KOPT-K1 (cell line): Measurements from ENCODE around the gene STIM1.
"Not testable (repeated sequence)": the region's sequence is repeated elsewhere in the genome, so short reads cannot be mapped to it uniquely, and the experiment has no call there.

Experiments
- H3K27ac ChIP-seq: fragments of 200-600 bp; sonication (generic); 2 replicates; pipeline ENCODE4 v1.5.1; 2016; ENCODE audit warnings: antibody characterized with exemption, mild to moderate bottlenecking, low read depth, low read length; ENCODE audit not compliant: poor library complexity, severe bottlenecking
- H3K36me3 ChIP-seq: fragments of 200-600 bp; sonication (generic); 2 replicates; pipeline ENCODE4 v1.5.1; 2017; ENCODE audit warnings: antibody characterized with exemption, mild to moderate bottlenecking, low read length, moderate library complexity; ENCODE audit not compliant: insufficient read depth
- H3K9me3 ChIP-seq: fragments of 200-600 bp; sonication (generic); 2 replicates; pipeline ENCODE4 v1.5.1; 2017; ENCODE audit warnings: antibody characterized with exemption, low read length, mild to moderate bottlenecking; ENCODE audit not compliant: insufficient read depth, poor library complexity, severe bottlenecking

The STIM1 gene

DNA sequence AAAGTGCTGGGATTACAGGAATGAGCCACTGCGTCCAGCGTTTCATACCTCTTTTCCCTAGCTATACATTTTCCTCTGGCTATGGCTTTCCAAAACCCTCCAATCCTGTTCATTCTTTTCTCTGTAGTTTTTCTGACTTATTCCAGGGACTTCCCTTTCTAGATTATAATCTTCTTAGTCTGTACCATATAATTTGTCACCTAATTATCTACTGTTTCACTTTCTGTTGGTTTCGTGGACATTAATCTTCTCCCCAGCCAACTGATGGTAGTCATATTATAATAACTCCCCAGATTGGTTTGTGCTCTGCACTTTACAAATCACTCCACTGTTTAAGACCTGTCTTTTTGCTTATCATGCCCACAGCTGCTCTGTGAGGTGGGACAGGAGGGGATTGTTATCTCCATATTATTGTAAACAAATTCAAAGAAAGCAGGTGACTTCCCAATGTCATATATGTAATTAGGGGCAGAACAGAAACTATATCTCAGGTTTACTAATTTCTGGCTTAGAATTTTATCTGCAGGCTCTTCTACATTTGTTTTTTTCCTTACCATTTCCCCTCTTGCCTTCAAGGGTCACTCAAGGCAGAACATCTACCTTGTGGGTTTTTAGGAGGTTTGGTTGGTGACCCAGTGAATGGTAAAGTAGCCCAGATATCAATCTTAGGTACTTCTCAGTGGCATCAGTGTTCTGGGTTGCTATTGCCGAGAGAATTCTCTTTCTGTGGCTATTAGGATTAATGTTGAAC is 23.9 kb downstream of the STIM1 start:
- no peaks in the 10 kb centered on the region for H3K36me3 ChIP-seq
- H3K27ac ChIP-seq: no peak overlapping the region
- H3K9me3 ChIP-seq: no peaks in the 10 kb centered on the region

DNA sequence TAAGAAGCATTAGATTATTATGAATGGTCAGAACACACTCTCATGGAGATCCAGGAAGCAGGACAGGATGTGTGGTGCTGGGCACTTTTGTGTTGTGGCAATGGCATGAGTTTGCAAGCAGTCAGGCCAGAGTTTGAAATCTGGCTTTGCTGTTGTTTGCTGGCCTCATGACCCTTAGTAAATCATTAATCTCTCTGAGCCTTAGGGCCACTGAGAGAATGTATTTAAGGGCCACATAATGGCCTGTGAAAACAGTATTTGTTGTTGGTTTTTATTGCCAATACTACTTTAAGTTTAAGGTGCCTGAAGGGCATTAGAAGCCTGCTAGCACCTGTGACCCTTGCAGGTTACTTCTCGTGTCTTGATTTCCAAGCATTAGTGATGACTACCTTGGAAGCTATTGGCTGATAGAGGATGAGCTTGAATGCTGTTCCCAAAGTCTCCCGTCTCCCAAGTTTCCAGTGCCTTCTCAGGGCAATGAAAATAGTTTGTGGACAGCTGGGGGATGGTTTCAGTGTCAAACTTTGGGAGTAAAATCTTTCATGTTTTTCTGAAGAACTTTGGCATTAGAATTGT is 24.6 kb downstream of the STIM1 start:
- no peak overlapping the region for H3K27ac ChIP-seq
- no peaks in the 10 kb centered on the region for H3K36me3 ChIP-seq
- H3K9me3 ChIP-seq: no peaks in the 10 kb centered on the region

DNA sequence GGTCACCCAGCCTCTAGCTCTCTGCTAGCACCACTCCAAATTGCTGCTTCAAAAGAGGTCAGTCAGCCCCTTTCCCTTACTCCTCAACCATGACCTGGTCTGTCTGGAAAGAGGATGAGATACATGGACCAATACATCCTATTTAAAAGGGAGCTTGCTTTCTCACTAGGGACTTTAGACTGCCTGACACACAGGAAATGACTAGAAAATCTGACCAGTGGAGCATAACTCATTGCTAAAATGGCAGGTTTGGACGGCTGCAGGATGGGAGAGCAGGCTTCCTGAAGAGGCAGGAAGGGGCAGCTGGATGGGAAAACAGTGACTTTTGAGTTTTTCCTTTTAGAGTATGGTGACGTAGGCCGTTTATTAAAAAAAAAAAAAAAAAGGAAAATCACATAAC is 25.3 kb downstream of the STIM1 start:
- Histone ChIP-seq H3K36me3 (no peaks in the 10 kb centered on the region), H3K9me3 (no peaks in the 10 kb centered on the region), H3K27ac (no peak overlapping the region)

DNA sequence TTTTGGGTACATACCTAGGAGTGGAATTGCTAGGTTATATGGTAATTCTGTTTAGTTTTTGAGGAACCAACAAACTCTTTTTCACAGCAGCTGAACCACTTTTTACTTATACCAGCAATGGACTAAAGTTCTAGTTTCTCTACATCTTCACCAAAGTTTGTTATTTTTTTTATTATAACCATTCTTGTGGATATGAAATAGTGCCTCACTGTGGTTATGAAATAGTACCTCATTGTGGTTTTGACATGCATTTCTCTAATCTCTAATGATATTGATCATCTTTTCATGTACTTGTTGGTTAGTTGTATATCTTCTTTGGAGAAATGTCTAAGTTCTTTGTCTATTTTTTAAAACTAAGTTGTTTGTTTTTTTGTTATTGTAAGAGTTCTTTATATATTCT is 27.2 kb downstream of the STIM1 start:
- Histone ChIP-seq H3K9me3 (no peaks in the 10 kb centered on the region), H3K27ac (no peak overlapping the region), H3K36me3 (no peaks in the 10 kb centered on the region)

DNA sequence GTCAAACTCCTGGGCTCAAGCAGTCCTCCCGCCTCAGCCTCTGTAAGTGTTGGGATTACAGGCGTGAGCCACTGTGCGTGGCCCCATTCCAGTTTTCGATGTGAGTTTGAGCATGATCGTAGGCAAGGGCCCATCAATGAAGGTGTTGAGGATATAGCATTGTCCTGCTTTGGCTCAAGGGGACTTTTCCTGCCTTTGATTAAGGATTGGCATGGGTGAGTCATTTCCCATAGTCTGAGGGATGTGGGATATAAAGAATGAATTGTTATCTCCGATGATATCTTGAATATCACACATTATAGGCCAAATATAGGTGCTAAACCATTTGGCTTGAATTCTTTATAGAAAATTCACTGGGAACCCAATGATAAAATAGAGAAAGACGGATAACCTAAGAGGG is 30.4 kb downstream of the STIM1 start:
- Histone ChIP-seq H3K9me3 (no peaks in the 10 kb centered on the region), H3K36me3 (no peaks in the 10 kb centered on the region), H3K27ac (no peak overlapping the region)

DNA sequence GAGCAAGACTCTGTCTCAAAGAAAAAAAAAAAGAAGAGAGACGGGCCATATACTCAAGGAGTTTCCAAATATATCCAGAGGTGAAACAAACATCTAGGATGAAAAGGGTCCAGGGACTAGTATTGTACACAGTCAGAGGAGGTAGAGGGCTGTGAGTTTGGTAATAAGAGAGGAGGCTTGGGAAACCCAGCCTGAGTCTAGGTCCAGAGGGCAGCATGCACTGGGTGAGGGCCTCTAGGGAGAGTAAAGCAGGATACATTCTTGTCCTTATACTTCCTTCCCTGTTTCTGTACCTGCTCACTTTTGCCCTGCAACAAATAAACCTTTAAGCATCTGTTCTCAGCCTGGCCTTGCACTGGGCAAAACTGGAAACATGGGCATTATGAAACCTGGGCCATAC is 31.5 kb downstream of the STIM1 start:
- H3K27ac ChIP-seq: no peak overlapping the region
- no peaks in the 10 kb centered on the region for H3K9me3 ChIP-seq
- no peaks in the 10 kb centered on the region for H3K36me3 ChIP-seq

DNA sequence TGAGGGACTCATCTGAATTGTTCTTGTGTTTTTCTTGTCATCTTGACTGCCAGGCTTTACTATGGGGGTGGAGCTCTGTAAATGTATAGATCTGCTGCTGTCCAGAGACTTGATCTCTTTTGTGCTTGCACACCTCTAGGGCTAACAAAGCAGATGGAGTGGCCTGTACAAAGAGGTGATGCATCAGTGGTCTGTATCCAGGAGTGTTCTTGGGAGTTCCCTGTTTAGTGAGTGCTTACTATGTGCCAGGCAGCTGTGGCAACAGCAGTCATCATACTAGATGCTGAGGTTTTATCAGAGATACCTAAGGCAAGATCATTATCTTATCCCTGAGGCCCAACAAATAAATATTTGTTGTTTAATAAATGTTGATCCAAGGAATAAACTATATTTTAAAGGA is 33.4 kb downstream of the STIM1 start:
- Histone ChIP-seq H3K27ac (no peak overlapping the region), H3K9me3 (no peaks in the 10 kb centered on the region), H3K36me3 (no peaks in the 10 kb centered on the region)

DNA sequence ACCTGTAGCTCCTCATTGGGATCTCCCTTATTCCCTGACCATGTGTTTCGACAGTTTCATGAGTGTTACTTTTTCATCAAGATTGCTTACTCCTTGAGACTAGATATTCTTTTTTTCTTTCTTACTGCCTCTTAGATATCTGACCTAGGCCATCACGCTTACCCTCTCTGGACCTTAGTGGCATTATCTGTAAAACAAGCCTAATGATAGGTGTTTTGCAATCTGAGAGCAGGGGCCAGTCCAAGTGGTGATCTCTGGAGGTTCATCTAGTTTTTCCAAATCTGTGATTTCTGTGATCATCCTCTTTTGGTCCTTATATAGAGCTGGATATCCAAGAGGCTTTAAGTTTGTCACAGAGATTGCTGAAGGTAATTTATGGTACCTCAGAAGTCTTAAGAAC is 34.5 kb downstream of the STIM1 start:
- no peaks in the 10 kb centered on the region for H3K9me3 ChIP-seq
- no peaks in the 10 kb centered on the region for H3K36me3 ChIP-seq
- H3K27ac ChIP-seq: no peak overlapping the region

DNA sequence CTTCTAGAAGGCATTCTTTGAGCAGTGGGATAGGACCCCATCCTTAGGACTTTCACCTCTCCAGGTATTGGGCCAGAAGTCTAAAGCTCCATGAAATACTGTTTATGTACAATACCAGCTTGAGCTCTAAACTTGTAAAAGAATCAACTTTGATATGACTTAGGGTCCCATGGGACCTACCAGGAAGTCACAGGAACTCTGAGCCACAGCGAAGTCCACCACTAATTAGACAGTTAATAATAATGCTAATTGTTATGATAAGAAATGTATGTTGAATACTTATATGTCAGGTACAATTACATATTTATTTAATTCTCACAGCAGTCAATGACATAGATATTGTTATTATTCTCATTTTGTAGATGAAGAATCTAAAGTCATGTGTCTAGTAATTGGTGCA is 35.3 kb downstream of the STIM1 start:
- no peak overlapping the region for H3K27ac ChIP-seq
- no peaks in the 10 kb centered on the region for H3K36me3 ChIP-seq
- no peaks in the 10 kb centered on the region for H3K9me3 ChIP-seq

DNA sequence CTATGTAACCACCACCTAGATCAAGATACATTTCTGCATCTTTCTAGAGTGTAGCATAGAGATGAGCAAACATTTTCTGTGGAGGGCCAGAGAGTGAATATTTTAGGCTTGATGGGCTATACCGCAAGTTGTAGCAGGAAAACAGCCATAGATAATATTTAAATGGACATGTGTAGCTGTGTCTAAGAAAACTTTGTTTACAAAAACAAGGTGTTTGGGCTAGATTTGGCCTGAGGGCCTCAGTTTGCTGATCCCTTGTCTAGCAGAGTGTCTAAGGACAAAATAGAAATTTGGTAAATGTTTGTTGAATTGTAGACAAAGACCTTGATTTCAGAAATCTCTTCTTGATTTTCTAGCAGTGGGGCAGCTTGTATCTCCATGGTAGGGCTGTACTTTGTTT is 36.3 kb downstream of the STIM1 start:
- Histone ChIP-seq H3K36me3 (no peaks in the 10 kb centered on the region), H3K9me3 (no peaks in the 10 kb centered on the region), H3K27ac (no peak overlapping the region)

DNA sequence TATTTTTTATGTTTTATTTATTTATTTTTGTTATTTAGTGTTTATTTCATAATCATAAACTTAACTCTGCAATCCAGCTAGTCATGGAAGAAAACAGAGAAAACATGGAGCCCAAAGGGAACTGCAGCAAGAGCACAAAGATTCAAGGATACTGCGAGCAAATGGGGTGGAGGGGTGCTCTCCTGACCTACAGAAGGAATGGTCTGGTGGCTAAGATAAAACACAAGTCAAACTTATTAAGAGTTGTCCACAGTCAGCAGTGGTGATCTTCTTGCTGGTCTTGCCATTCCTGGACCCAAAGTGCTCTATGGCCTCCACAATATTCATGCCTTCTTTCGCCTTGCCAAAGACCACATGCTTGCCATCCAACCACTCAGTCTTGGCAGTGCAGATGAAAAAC is 36.7 kb downstream of the STIM1 start:
- no peaks in the 10 kb centered on the region for H3K9me3 ChIP-seq
- H3K27ac ChIP-seq: peak overlapping the region; percentile 29
- H3K36me3 ChIP-seq: no peaks in the 10 kb centered on the region

DNA sequence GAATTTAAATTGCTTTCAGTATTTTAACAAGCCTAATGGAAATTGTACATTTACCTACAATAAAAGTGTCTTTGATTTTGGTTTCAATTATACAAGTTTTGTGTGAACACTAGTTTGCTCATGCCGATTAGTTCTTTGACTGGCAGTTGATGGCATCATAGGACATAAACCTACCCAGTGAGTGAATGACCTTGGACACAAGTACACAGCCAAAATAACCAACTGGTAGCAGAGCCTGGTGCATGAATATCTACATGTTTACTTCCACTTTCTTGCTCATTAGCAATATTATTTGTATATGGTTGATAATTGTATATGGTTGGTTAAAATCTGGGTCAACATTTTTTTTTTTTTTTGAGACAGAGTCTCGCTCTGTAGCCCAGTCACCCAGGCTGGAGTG is 37.8 kb downstream of the STIM1 start:
- no peaks in the 10 kb centered on the region for H3K36me3 ChIP-seq
- no peaks in the 10 kb centered on the region for H3K9me3 ChIP-seq
- peak overlapping the region; percentile 65 for H3K27ac ChIP-seq

DNA sequence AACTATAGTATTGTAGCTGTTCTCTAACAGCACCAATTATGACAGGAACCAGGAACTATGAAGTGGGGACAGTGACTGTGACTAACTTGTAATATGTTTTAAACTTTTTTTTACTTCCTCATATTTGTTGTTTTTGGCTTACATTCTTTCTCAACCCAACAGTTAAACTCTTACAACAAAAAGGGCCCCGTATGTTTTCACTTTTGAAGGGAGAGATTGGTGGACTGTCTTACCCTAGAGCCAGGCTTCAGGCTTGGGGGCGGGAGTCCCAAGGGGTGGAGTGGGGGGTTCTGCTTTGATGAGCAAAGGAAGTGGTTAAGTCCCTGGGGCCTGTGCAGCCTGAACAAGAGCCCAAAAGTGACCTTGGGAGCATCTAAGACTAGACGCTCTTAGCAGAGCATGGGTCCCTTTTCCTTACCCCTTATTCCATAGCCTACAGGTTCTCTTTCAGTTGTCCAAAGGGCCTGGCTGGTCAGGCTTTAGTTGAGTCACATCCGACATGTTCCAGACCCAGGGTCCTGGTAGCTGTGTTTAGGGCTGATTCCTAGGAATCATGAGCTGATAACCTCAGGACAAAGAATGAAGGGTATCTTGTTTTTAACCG is 38.8 kb downstream of the STIM1 start:
- no peaks in the 10 kb centered on the region for H3K9me3 ChIP-seq
- H3K36me3 ChIP-seq: no peaks in the 10 kb centered on the region
- H3K27ac ChIP-seq: peak overlapping the region; percentile 65

DNA sequence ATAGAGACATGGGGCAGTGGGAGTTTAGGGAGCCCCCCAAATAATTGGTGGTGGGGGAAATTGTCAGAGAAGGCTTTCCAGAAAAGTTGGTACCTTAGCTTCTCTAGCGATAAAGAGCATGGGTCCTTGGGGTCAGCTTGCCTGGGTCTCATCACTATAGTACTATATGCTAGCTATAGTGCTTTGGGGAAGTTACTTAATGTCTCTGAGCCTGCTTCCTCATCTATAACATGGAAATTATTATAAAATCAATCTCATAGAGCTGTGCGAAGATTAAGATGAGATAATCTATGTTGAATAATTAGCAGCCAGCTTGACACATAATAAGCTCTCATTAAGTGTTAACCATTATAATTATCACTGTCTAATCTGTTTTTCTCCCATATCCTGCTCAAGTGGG is 41.2 kb downstream of the STIM1 start:
- Histone ChIP-seq H3K36me3 (no peaks in the 10 kb centered on the region), H3K9me3 (no peaks in the 10 kb centered on the region), H3K27ac (no peak overlapping the region)

DNA sequence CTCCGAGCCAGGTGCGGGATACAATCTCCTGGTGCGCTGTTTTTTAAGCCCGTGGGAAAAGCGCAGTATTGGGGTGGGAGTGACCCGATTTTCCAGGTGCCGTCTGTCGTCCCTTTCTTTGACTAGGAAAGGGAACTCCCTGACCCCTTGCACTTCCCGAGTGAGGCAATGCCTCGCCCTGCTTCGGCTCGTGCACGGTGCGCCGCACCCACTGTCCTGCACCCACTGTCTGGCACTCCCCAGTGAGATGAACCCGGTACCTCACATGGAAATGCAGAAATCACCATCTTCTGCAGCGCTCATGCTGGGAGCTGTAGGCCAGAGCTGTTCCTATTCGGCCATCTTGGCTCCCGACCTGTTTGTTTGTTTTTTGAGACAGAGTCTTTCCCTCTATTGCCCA is 44.8 kb downstream of the STIM1 start:
- not testable (repeated sequence) for H3K9me3 ChIP-seq, H3K36me3 ChIP-seq, H3K27ac ChIP-seq
